SJSA1 (cell line): ENCODE measurements around the gene DMD. TPM values are rescaled to one million over a fixed set of nuclear protein-coding genes. Genes with fewer than 3 reads are reported as not detected.

Experiments
- DNase-seq, 2 experiments: peaks; one replicate each; pipeline ENCODE4 v3.0.0-alpha.2; 2015 to 2020; ENCODE audit warnings: low spot score in 2 of 2, low read depth in 1 of 2
- H3K27ac ChIP-seq: fragments of 250-450 bp; sonication (Bioruptor Pico); 2 replicates; pipeline ENCODE4 v1.5.1; 2020; ENCODE audit warnings: mild to moderate bottlenecking, moderate library complexity
- H3K27me3 ChIP-seq: fragments of 250-450 bp; sonication (Bioruptor Pico); replicated peaks from 2 replicates; pipeline ENCODE4 v1.5.1; 2020; ENCODE audit warnings: mild to moderate bottlenecking, moderate library complexity
- H3K36me3 ChIP-seq: fragments of 250-450 bp; sonication (Bioruptor Pico); 2 replicates; pipeline ENCODE4 v1.5.1; 2020; ENCODE audit warnings: mild to moderate bottlenecking
- H3K4me1 ChIP-seq: fragments of 250-450 bp; sonication (Bioruptor Pico); replicated peaks from 2 replicates; pipeline ENCODE4 v1.6.1; 2021; ENCODE audit warnings: mild to moderate bottlenecking
- H3K4me3 ChIP-seq: fragments of 250-450 bp; sonication (Bioruptor Pico); 2 replicates; pipeline ENCODE4 v1.5.1; 2020; ENCODE audit warnings: mild to moderate bottlenecking
- H3K9me3 ChIP-seq: fragments of 250-450 bp; sonication (Bioruptor Pico); replicated peaks from 2 replicates; pipeline ENCODE4 v1.5.1; 2020; ENCODE audit warnings: mild to moderate bottlenecking
- total RNA-seq: library from RNA; depleted of rRNA; stranded (reverse); fragments of >200 nt; shearing (Covaris generic); gene quantifications from 2 replicates; pipeline ENCODE4 v1.2.3, GENCODE V29; 2014

The DMD gene
- total RNA-seq, 1 experiment from 2014 or later: 6.8 TPM

DNA sequence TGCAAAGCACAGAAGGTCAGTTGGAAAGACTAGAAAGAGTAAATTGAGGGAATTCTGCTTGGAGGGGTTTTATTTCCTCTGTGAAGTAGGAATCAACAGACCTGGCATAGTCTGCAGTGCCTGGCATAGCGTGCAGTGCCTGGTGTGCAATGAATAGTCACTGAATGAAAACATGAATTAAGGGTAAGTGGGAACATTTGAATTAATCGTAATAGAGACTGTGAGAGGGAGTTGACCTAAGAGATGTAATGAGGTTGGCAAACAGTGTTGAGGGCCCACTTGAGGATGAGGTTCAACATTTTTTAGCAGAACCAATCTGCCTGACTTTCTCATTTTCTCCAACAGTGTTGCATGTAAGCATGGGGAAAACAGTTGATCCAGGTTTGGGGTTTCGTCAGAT is 1762.3 kb downstream of the DMD start:
- no peak overlapping the region for H3K27ac ChIP-seq
- H3K4me1 ChIP-seq: no peaks in the 10 kb centered on the region
- H3K4me3 ChIP-seq: no peak overlapping the region
- no peaks in the 10 kb centered on the region for H3K36me3 ChIP-seq
- no peaks in the 10 kb centered on the region for H3K27me3 ChIP-seq
- DNase-seq: no peak
- no peaks in the 10 kb centered on the region for H3K9me3 ChIP-seq

DNA sequence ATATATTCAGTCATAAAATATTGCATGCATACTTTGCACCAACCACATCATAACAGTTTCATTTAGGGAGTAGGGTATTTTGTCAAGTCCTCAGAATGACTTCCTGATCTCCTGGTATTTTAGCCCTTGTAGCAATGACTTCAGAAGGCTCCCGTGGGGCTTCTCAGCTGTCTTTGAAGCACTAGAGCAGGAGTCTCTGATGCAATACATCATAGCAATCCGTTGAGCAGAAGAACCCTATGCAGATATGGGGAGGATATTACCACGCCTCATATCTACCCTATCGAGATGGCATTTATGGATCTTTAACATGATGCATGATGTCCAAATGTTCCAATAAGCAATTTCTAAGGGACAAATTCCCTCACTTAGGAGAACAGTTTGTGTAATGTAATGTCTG is 1765.8 kb downstream of the DMD start:
- no peak overlapping the region for H3K4me3 ChIP-seq
- H3K4me1 ChIP-seq: no peaks in the 10 kb centered on the region
- no peak overlapping the region for H3K27ac ChIP-seq
- DNase-seq: no peak
- no peaks in the 10 kb centered on the region for H3K27me3 ChIP-seq
- no peaks in the 10 kb centered on the region for H3K36me3 ChIP-seq
- H3K9me3 ChIP-seq: no peaks in the 10 kb centered on the region

DNA sequence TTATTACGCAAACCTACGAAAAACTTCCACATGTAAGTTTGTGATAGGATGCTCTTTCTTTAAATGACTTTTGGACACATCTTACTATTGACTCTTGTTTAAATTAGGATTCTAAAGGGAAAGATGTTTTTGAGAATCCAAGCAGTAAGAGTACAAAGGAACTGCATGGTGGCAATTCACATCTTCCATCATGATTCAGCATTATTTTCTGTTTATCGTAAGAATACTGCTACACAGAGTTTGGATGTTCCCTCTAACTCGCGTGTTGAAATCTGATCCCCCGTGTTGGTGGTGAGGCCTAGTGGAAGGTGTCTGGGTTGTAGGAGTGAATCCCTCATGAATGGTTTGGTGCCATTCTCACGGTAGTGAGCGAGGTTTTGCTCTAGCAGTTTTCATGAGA is 1767.7 kb downstream of the DMD start:
- H3K4me1 ChIP-seq: no peaks in the 10 kb centered on the region
- DNase-seq: no peak

DNA sequence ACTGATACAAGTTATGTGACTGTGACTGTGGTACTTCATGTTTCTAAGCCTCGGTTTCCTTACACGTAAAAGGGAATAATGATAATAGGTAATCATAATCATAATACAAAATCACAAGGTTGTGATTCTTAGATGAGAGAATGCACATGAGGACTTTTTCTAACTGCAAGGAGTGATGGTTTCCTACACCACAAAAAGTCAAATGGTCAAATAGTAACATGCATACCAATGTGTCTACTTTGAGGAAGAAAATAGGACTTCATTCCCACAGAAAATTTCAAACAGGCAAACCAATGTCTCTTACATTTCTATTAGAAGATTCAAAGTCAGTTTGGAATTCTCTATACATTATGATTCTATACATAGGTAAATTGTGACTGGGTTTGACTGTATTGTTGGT is 1770.8 kb downstream of the DMD start:
- Histone ChIP-seq H3K4me1 (no peaks in the 10 kb centered on the region), H3K27me3 (no peaks in the 10 kb centered on the region), H3K4me3 (no peak overlapping the region), H3K36me3 (no peaks in the 10 kb centered on the region), H3K27ac (no peak overlapping the region), H3K9me3 (no peaks in the 10 kb centered on the region)
- no peak for DNase-seq

More for the DNA sequence above, 1767.7 kb downstream of the DMD start:
- Histone ChIP-seq H3K27ac (no peak overlapping the region), H3K9me3 (no peaks in the 10 kb centered on the region), H3K27me3 (no peaks in the 10 kb centered on the region), H3K36me3 (no peaks in the 10 kb centered on the region), H3K4me3 (no peak overlapping the region)

DNA sequence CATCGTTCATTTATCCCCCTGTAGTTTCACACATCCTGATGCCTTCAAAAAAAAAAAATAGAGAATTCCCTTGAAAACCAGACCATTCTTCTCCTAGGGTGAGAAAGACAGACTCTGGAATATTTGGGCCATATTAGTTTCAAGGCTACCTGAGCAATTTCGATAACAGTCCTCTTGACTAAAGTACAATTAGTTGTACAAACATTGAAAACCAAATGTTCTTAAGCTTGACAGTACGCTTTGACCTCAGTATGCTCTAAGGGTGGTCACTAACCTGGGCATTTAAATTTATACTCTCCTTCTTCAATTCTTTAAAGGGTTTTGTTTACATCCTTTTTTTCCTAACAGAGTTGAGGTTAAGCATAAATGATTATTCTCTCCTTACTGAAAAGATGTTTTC is 1774.9 kb downstream of the DMD start:
- H3K27ac ChIP-seq: no peak overlapping the region
- H3K9me3 ChIP-seq: no peaks in the 10 kb centered on the region
- H3K27me3 ChIP-seq: no peaks in the 10 kb centered on the region
- H3K4me1 ChIP-seq: no peaks in the 10 kb centered on the region
- DNase-seq: no peak
- no peaks in the 10 kb centered on the region for H3K36me3 ChIP-seq
- no peak overlapping the region for H3K4me3 ChIP-seq

DNA sequence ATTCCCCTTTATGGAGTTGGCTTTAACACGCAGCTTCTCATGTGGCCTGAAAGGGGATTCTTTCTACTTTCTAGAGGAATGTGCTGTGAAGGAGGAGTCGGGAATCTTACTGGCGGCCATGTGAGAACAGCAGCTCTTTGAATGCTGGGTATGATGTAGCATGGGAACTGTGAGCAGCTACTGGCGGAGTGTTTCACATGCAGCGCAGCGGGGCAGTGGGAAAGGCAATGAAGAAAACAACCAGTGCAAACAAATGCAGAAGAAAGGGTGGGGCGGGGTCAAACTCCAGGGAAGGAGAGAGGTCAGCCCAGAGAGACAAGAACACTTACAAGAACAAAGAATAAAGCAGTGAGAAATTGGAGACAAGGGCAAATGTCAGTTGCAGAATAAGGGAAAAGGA is 1775.8 kb downstream of the DMD start:
- no peak for DNase-seq
- H3K4me3 ChIP-seq: no peak overlapping the region
- no peaks in the 10 kb centered on the region for H3K27me3 ChIP-seq
- H3K36me3 ChIP-seq: no peaks in the 10 kb centered on the region
- H3K9me3 ChIP-seq: no peaks in the 10 kb centered on the region
- no peak overlapping the region for H3K27ac ChIP-seq
- no peaks in the 10 kb centered on the region for H3K4me1 ChIP-seq

DNA sequence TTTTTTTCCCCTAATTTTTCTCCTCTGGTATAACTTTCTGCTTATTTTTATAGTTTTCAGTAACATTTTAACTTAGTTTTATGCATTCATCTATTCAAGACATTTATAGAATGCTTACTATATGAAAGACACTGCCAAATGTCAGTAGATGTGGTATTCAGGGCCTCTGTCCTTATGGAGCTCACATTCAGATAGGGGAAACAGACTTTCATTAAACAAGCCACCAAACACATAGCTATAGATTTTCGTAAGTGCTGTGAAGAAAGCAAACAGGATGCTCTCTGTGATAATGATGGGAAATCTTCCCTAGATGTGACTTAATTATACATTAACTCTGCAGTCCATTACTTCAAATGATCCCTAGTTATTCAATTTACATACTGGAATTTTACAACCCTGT is 1777.5 kb downstream of the DMD start:
- no peaks in the 10 kb centered on the region for H3K4me1 ChIP-seq
- DNase-seq: no peak
- no peak overlapping the region for H3K4me3 ChIP-seq
- no peak overlapping the region for H3K27ac ChIP-seq
- no peaks in the 10 kb centered on the region for H3K36me3 ChIP-seq
- H3K27me3 ChIP-seq: no peaks in the 10 kb centered on the region
- H3K9me3 ChIP-seq: no peaks in the 10 kb centered on the region

DNA sequence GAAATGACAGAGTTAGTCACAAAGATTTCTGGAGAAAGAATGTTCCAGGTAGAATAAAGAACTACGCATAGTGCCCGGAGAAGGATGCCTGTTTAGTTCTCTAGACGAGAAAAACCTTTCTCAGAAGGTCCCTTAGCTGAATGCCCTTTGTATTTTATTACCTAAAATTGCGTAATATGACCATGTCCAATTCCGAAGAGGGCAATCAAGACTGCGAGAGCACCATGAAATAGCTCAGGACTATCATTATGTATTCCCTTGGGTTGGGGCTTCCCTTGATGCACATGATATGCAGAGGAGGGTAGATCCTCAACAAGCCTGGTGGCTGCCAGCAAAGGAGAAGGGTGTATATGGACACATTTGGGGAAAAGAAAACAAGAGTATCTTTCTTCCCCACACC is 1781.4 kb downstream of the DMD start:
- H3K27ac ChIP-seq: no peak overlapping the region
- H3K9me3 ChIP-seq: no peaks in the 10 kb centered on the region
- no peaks in the 10 kb centered on the region for H3K4me1 ChIP-seq
- DNase-seq: no peak
- no peak overlapping the region for H3K4me3 ChIP-seq
- H3K36me3 ChIP-seq: no peaks in the 10 kb centered on the region
- no peaks in the 10 kb centered on the region for H3K27me3 ChIP-seq

DNA sequence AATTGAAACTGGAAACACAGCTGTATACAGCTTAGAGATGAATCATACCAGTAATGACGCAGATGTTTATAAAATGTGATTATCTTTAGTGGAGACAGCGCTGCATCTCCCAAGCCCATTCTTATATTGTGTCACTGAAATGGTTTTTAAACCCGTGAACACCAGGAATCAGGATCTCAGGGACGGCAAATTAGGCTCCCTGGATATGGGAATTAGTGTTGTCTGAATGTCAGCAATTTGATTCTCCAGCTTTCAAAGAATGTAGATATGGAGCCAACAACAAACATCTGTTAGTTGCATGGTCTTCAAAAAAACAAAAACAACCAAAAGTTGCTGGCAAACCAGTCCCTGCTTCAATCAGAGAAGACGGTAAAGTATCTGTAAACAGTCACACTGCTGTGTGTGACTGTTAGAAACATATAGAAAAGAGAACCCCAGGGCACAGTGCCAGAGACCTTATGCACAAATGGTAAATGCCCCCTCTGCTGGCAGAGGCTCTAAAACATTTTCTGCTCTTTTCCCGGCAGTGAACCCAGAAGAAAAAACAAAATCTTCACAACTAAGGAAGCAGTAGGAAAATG is 1787.7 kb downstream of the DMD start:
- peak overlapping the region; percentile 28; the same call in 1 of the 2 replicates for H3K27ac ChIP-seq

DNA sequence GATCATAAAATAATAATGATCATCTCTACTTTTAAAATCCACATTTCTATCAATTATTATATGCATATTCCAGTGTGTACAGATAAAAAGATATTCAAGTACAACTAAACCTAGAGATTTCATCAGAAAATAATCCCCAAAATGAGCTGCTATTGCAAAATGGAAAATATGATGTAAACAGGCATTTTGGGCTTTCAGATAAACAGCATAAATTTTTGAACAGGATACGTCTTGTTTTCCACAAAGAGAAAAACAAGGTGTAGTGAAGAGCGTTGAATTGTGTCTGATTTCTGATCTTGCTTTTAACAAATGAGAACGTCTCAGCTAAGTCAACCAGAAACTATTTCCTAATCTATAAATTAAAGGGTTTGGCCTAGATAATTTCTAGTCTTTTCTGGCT is 1789.9 kb downstream of the DMD start:
- no peaks in the 10 kb centered on the region for H3K27me3 ChIP-seq
- no peak for DNase-seq
- no peak overlapping the region for H3K4me3 ChIP-seq
- H3K4me1 ChIP-seq: peaks cover 3% of the 10 kb centered on the region; the same call in 1 of the 2 replicates
- H3K36me3 ChIP-seq: no peaks in the 10 kb centered on the region
- H3K9me3 ChIP-seq: no peaks in the 10 kb centered on the region
- H3K27ac ChIP-seq: no peak overlapping the region

More for the DNA sequence above, 1787.7 kb downstream of the DMD start:
- no peaks in the 10 kb centered on the region for H3K9me3 ChIP-seq
- DNase-seq: peak; percentile 43 to 48
- H3K4me3 ChIP-seq: no peak overlapping the region
- H3K27me3 ChIP-seq: no peaks in the 10 kb centered on the region
- peaks cover 3% of the 10 kb centered on the region; the same call in 1 of the 2 replicates for H3K4me1 ChIP-seq
- no peaks in the 10 kb centered on the region for H3K36me3 ChIP-seq

DNA sequence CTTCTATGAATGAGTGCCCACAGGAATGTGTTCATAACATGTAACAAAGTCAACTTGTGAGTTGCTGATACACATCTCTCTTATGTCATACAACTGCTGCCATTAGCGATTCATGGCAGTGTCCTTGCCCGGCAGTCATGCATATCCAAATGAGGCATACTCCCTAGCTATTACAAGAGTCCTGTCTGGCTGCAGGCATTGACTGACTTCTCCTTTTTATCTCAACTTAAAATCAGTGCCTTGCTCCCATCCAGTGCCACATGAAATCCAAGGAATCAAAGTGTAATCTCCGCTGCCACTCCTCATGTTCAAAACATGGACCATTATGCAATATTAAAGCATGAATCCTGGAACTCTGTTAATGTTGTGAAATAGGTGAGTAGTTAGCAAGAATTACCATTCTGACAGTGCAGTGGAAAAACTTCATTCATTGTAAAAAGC is 1790.6 kb downstream of the DMD start:
- H3K4me3 ChIP-seq: no peak overlapping the region
- H3K27ac ChIP-seq: no peak overlapping the region
- no peaks in the 10 kb centered on the region for H3K36me3 ChIP-seq
- H3K27me3 ChIP-seq: no peaks in the 10 kb centered on the region
- H3K4me1 ChIP-seq: peaks cover 3% of the 10 kb centered on the region; the same call in 1 of the 2 replicates
- no peaks in the 10 kb centered on the region for H3K9me3 ChIP-seq
- no peak for DNase-seq

DNA sequence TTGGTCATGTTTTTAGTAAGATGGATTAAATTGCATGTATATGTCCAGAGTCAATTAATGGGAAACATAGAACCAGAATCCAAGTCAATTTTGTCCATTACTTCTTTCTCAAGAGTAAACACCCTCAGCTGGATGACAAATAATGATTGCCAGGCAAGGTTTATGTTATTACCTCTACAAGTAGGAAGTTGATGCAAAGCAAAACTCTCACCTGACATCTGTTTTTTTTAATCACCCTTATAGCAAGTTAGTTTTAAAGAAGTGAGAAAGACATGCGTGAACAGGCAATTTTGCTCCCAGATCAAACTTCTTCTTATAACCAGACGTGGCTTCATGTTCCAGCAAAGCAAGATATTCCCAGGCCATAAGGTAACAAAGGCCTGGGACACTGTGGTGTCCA is 1791.0 kb downstream of the DMD start:
- H3K4me1 ChIP-seq: peaks cover 3% of the 10 kb centered on the region; the same call in 1 of the 2 replicates
- no peak overlapping the region for H3K4me3 ChIP-seq
- H3K36me3 ChIP-seq: no peaks in the 10 kb centered on the region
- no peaks in the 10 kb centered on the region for H3K9me3 ChIP-seq
- no peaks in the 10 kb centered on the region for H3K27me3 ChIP-seq
- no peak overlapping the region for H3K27ac ChIP-seq
- DNase-seq: no peak

DNA sequence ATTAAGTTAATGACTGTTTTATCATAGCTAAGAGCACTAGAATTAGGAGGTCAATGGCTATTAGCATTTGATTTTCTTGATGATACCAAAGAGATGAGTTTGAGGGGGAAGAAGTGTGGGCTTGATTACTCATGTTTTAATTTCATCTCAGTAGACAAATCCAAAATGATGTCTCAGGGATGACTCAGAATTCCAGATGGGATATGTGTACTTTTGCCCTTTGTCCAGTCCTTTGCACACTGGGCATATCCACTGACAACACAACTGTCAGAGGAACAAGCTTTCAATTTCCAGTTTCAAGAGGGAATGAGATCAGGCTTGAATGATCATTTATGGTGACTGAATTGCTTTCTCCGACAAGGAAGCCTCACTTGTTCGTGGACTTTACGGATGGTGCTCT is 1814.2 kb downstream of the DMD start:
- no peaks in the 10 kb centered on the region for H3K27me3 ChIP-seq
- H3K4me3 ChIP-seq: no peak overlapping the region
- no peak overlapping the region for H3K27ac ChIP-seq
- no peaks in the 10 kb centered on the region for H3K36me3 ChIP-seq
- no peaks in the 10 kb centered on the region for H3K9me3 ChIP-seq
- peak in 1 of 2 experiments; percentile 40 for DNase-seq
- peaks cover 11% of the 10 kb centered on the region for H3K4me1 ChIP-seq

DNA sequence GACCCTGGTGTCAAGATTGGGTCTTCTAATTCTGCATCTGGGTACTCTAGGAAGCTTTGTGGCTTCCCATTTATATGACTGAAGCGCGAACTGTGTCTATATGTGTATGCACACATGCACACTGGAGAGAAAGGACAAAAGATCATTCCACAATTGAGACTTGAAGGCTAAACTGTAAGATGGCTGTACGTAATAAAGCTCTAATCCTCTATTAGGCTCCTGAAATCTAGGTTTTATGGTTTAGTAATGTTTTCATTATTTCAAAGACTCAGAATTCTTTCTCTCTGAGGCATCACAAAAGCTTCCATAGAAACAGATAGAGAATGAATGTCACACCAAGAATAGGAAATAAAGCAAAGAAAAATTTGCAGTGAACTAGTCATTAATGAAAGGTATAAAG is 1818.8 kb downstream of the DMD start:
- H3K27me3 ChIP-seq: no peaks in the 10 kb centered on the region
- H3K9me3 ChIP-seq: no peaks in the 10 kb centered on the region
- no peaks in the 10 kb centered on the region for H3K36me3 ChIP-seq
- H3K27ac ChIP-seq: no peak overlapping the region
- H3K4me3 ChIP-seq: no peak overlapping the region
- no peak for DNase-seq
- peaks cover 9% of the 10 kb centered on the region for H3K4me1 ChIP-seq

DNA sequence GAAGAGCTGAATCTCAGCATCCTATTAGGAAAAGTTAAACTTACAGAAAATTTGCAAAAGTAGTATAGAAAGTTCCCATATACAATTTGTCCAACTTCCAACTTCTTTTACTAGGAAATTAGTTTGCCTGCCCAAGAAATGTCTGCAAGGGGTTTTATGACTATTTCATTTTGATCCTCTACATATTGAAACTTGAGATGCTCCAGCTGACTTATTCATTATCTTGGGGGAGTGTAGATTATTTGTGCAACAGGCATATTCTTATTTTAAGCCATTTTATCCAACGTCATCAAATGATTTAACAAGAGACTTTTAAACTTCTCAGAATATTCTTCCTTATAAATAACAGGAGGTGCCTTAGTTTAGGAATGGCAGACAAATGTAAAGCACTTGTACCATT is 1822.4 kb downstream of the DMD start:
- no peak for DNase-seq
- Histone ChIP-seq H3K27ac (no peak overlapping the region), H3K27me3 (no peaks in the 10 kb centered on the region), H3K4me1 (no peaks in the 10 kb centered on the region), H3K36me3 (no peaks in the 10 kb centered on the region), H3K9me3 (no peaks in the 10 kb centered on the region), H3K4me3 (no peak overlapping the region)
